Measurements from ENCODE around the gene OR4Q2.
"Not testable (repeated sequence)": the region's sequence is repeated elsewhere in the genome, so short reads cannot be mapped to it uniquely, and the experiment has no call there.

DNA sequence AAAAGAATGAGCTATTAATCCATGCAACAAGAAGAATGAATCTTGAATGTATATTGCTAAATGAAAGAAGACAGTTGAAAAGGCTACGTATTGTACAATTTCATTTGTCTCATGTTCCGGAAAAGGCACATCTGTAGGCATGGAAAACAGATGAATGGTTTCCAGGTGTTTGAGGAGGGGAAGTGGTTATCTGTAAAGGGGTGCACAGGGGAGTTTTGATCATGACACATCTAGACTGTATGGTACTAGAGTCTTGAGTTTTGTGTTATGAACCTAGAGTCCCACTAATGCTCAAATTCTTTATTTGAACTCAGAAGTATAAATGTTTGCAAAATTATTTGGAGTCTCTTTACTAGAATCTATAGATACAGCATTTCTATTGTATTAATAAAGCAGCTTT lies 32.2 kb upstream of the OR4Q2 start:
- TF ChIP-seq POLR2A, POLR2AphosphoS5 (IDR thresholded peaks at IDR 0.05): not testable (repeated sequence)
- TF ChIP-seq, protein P1, sequence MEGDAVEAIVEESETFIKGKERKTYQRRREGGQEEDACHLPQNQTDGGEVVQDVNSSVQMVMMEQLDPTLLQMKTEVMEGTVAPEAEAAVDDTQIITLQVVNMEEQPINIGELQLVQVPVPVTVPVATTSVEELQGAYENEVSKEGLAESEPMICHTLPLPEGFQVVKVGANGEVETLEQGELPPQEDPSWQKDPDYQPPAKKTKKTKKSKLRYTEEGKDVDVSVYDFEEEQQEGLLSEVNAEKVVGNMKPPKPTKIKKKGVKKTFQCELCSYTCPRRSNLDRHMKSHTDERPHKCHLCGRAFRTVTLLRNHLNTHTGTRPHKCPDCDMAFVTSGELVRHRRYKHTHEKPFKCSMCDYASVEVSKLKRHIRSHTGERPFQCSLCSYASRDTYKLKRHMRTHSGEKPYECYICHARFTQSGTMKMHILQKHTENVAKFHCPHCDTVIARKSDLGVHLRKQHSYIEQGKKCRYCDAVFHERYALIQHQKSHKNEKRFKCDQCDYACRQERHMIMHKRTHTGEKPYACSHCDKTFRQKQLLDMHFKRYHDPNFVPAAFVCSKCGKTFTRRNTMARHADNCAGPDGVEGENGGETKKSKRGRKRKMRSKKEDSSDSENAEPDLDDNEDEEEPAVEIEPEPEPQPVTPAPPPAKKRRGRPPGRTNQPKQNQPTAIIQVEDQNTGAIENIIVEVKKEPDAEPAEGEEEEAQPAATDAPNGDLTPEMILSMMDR (IDR thresholded peaks at IDR 0.05) = not testable (repeated sequence)
